ENCODE data around the gene C4B. TPM values are rescaled to one million over a fixed set of nuclear protein-coding genes. Genes with fewer than 3 reads are reported as not detected.

The C4B gene
- total RNA-seq, 1 donor from 2014 or later = 9.2 TPM

GRCh38 chr6:32075781-32076180 lies 61.2 kb downstream of the C4B start:
- no peak for TF ChIP-seq CTCF (conservative IDR thresholded peaks at IDR 0.05)
- no peak for DNase-seq (ENCODE audit: extremely low spot score, unreplicated experiment)
- H3K27ac Mint-ChIP-seq = peak overlapping the region; percentile 96
- peaks cover 24% of the 10 kb centered on the region for H3K4me1 Mint-ChIP-seq (ENCODE audit: unreplicated experiment)
- H3K9me3 Mint-ChIP-seq = no peaks in the 10 kb centered on the region
- peaks cover 4% of the 10 kb centered on the region for H3K36me3 Mint-ChIP-seq
- H3K27me3 Mint-ChIP-seq = no peaks in the 10 kb centered on the region
- no peak overlapping the region for H3K4me3 Mint-ChIP-seq

GRCh38 chr6:32076321-32076809 lies 61.8 kb downstream of the C4B start:
- DNase-seq (ENCODE audit: extremely low spot score, unreplicated experiment) = no peak
- Mint-ChIP-seq H3K9me3 (no peaks in the 10 kb centered on the region), H3K36me3 (peaks cover 4% of the 10 kb centered on the region), H3K4me3 (peak overlapping the region; percentile 16), H3K27ac (peak overlapping the region; percentile 96), H3K4me1 (ENCODE audit: unreplicated experiment) (peaks cover 20% of the 10 kb centered on the region), H3K27me3 (no peaks in the 10 kb centered on the region)
- TF ChIP-seq CTCF (conservative IDR thresholded peaks at IDR 0.05) = no peak

GRCh38 chr6:32079566-32080290 lies 65.1 kb downstream of the C4B start:
- Mint-ChIP-seq H3K36me3 (peaks cover 7% of the 10 kb centered on the region), H3K4me3 (no peak overlapping the region), H3K27ac (peak overlapping the region; percentile 58), H3K9me3 (no peaks in the 10 kb centered on the region), H3K27me3 (peaks cover 10% of the 10 kb centered on the region), H3K4me1 (ENCODE audit: unreplicated experiment) (peaks cover 24% of the 10 kb centered on the region)
- TF ChIP-seq CTCF (conservative IDR thresholded peaks at IDR 0.05) = no peak
- no peak for DNase-seq (ENCODE audit: extremely low spot score, unreplicated experiment)

- no peak for DNase-seq (ENCODE audit: extremely low spot score, unreplicated experiment)
- Mint-ChIP-seq H3K27ac (no peak overlapping the region), H3K9me3 (no peaks in the 10 kb centered on the region), H3K36me3 (peaks cover 3% of the 10 kb centered on the region), H3K27me3 (peaks cover 19% of the 10 kb centered on the region), H3K4me1 (ENCODE audit: unreplicated experiment) (peaks cover 10% of the 10 kb centered on the region), H3K4me3 (no peak overlapping the region)
- TF ChIP-seq CTCF (conservative IDR thresholded peaks at IDR 0.05) = no peak
Measured at GRCh38 chr6:32081168-32081990, 66.8 kb downstream of the C4B start.

- no peak for TF ChIP-seq CTCF (conservative IDR thresholded peaks at IDR 0.05)
- peaks cover 23% of the 10 kb centered on the region for H3K27me3 Mint-ChIP-seq
- peaks cover 9% of the 10 kb centered on the region for H3K4me1 Mint-ChIP-seq (ENCODE audit: unreplicated experiment)
- no peaks in the 10 kb centered on the region for H3K9me3 Mint-ChIP-seq
- peaks cover 3% of the 10 kb centered on the region for H3K36me3 Mint-ChIP-seq
- DNase-seq (ENCODE audit: extremely low spot score, unreplicated experiment) = no peak
- H3K4me3 Mint-ChIP-seq = no peak overlapping the region
- peak overlapping the region; percentile 84 for H3K27ac Mint-ChIP-seq
Measured at GRCh38 chr6:32082478-32082877, 67.9 kb downstream of the C4B start.
